ENCODE results near the gene HIVEP3. TPM values are rescaled to one million over a fixed set of nuclear protein-coding genes. Genes with fewer than 3 reads are reported as not detected.

The HIVEP3 gene
- total RNA-seq, 1 donor from 2014 or later = 1.2 TPM

DNA sequence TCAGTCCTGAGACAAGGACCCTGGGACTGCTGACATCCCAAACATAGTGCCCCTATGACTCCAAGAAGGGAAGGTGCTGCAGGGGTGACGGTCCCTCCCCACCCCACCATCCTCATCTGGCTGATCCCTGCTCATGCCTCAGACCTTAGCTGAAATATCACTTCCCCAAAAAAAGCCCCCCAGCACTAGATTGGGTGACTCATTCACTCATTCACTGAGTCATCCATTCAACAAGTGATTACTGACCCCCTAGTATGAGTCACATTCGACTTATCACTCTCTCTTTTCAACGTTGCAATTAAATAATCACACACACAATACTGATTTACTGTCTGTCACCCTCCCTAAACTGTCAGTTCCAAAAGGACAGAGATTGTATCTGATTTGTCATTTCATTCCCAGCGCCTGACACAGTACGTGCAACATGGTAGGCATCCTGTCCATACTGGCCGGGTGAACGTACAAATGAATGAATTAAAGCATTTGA, 48.6 kb downstream of the HIVEP3 start:
- Mint-ChIP-seq H3K27ac (ENCODE audit: unreplicated experiment) (no peak overlapping the region), H3K9me3 (no peaks in the 10 kb centered on the region), H3K36me3 (ENCODE audit: low read depth) (no peaks in the 10 kb centered on the region), H3K27me3 (ENCODE audit: low read depth) (no peaks in the 10 kb centered on the region), H3K4me3 (no peak overlapping the region), H3K4me1 (peaks cover 5% of the 10 kb centered on the region)
- no peak for DNase-seq (ENCODE audit: low read depth, low spot score)
- TF ChIP-seq CTCF (conservative IDR thresholded peaks at IDR 0.05) = no peak

DNA sequence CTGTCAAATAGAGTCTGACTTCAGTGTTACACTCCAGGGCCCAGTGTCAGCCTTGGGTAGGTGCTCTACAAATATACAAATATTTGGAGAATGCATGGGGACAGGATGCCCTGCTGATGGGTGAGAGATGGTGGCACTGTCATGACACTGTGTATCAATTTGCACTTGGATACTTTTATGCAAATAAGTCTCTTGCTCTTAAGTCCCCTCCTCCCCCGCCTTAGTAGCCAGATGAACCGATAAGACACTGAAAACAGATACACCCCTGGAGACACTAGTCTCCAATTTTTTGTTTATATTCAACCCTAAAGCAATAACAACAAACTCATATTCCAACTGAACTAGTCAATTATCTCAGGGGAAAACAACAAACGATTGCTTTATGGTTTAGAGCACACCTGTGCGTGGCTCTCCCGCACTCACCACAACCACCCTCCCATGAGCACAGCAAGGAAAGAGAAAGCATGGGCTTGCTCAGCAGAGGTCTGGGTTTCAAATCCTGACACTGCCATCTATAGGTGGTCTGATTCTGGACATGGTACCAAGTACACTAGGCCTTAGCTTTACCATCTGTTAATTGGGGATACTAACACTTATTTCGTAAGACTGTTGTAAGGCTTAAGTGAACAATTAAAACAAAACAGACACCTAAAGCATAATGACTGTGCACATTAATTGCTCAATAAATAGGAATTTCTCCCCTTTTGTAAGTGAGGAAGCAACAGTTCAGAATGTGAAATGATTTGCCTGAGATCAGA, 50.3 kb downstream of the HIVEP3 start:
- Mint-ChIP-seq H3K4me3 (no peak overlapping the region), H3K9me3 (no peaks in the 10 kb centered on the region), H3K27ac (ENCODE audit: unreplicated experiment) (no peak overlapping the region), H3K36me3 (ENCODE audit: low read depth) (no peaks in the 10 kb centered on the region), H3K27me3 (ENCODE audit: low read depth) (no peaks in the 10 kb centered on the region), H3K4me1 (peaks cover 15% of the 10 kb centered on the region)
- no peak for TF ChIP-seq CTCF (conservative IDR thresholded peaks at IDR 0.05)
- DNase-seq (ENCODE audit: low read depth, low spot score) = no peak

- Mint-ChIP-seq H3K9me3 (no peaks in the 10 kb centered on the region), H3K4me1 (peaks cover 36% of the 10 kb centered on the region), H3K36me3 (ENCODE audit: low read depth) (no peaks in the 10 kb centered on the region), H3K27ac (ENCODE audit: unreplicated experiment) (no peak overlapping the region), H3K4me3 (no peak overlapping the region), H3K27me3 (ENCODE audit: low read depth) (peaks cover 3% of the 10 kb centered on the region)
- no peak for TF ChIP-seq CTCF (conservative IDR thresholded peaks at IDR 0.05)
- no peak for DNase-seq (ENCODE audit: low read depth, low spot score)
Measured at GRCh38 chr1:41866285-41866684, 52.4 kb downstream of the HIVEP3 start.

- DNase-seq (ENCODE audit: low read depth, low spot score) = no peak
- Mint-ChIP-seq H3K4me3 (no peak overlapping the region), H3K4me1 (peaks cover 34% of the 10 kb centered on the region), H3K27me3 (ENCODE audit: low read depth) (peaks cover 5% of the 10 kb centered on the region), H3K27ac (ENCODE audit: unreplicated experiment) (no peak overlapping the region), H3K36me3 (ENCODE audit: low read depth) (no peaks in the 10 kb centered on the region), H3K9me3 (no peaks in the 10 kb centered on the region)
- no peak for TF ChIP-seq CTCF (conservative IDR thresholded peaks at IDR 0.05)
Measured at GRCh38 chr1:41864471-41865040, 54.2 kb downstream of the HIVEP3 start.

GRCh38 chr1:41863718-41864117, 55.0 kb downstream of the HIVEP3 start:
- H3K4me1 Mint-ChIP-seq = peaks cover 34% of the 10 kb centered on the region
- peaks cover 6% of the 10 kb centered on the region for H3K27me3 Mint-ChIP-seq (ENCODE audit: low read depth)
- no peaks in the 10 kb centered on the region for H3K36me3 Mint-ChIP-seq (ENCODE audit: low read depth)
- no peak for DNase-seq (ENCODE audit: low read depth, low spot score)
- H3K27ac Mint-ChIP-seq (ENCODE audit: unreplicated experiment) = no peak overlapping the region
- no peak for TF ChIP-seq CTCF (conservative IDR thresholded peaks at IDR 0.05)
- H3K9me3 Mint-ChIP-seq = no peaks in the 10 kb centered on the region
- no peak overlapping the region for H3K4me3 Mint-ChIP-seq

Measured in neural crest cell (in vitro differentiated cells).